Measurements from ENCODE around the gene SHC1. TPM values are rescaled to one million over a fixed set of nuclear protein-coding genes. Genes with fewer than 3 reads are reported as not detected.

The SHC1 gene
- total and polyA plus RNA-seq, 8 donors, result 120 to 148 (median 132) TPM

DNA sequence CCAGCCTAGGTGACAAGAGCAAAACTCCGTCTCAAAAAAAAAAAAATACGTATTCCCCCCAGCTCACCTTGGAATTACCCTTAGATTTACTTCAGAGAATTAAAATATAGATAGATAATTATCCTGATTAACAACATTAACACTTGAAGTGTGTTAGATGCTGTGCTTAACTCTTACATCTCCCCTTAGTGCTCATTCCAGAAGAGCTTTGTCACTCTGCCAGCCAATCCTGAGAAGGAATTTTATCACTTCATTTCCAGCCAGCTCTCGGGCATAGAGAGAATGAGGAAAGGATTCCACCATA is 1.6 kb upstream of the SHC1 start:
- no peak for ATAC-seq
- DNase-seq, result no peak
- peaks cover 0 to 21% of the 10 kb centered on the region in 2 donors for H3K36me3 ChIP-seq
- H3K4me1 ChIP-seq, result peaks cover 49 to 69% of the 10 kb centered on the region in 2 donors
- peak overlapping the region in 1 of 2 donors; percentile 68 for H3K4me3 ChIP-seq
- H3K27me3 ChIP-seq, result no peaks in the 10 kb centered on the region
- TF ChIP-seq, protein P1, sequence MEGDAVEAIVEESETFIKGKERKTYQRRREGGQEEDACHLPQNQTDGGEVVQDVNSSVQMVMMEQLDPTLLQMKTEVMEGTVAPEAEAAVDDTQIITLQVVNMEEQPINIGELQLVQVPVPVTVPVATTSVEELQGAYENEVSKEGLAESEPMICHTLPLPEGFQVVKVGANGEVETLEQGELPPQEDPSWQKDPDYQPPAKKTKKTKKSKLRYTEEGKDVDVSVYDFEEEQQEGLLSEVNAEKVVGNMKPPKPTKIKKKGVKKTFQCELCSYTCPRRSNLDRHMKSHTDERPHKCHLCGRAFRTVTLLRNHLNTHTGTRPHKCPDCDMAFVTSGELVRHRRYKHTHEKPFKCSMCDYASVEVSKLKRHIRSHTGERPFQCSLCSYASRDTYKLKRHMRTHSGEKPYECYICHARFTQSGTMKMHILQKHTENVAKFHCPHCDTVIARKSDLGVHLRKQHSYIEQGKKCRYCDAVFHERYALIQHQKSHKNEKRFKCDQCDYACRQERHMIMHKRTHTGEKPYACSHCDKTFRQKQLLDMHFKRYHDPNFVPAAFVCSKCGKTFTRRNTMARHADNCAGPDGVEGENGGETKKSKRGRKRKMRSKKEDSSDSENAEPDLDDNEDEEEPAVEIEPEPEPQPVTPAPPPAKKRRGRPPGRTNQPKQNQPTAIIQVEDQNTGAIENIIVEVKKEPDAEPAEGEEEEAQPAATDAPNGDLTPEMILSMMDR (IDR thresholded peaks at IDR 0.05), result no peak
- no peaks in the 10 kb centered on the region for H3K9me3 ChIP-seq
- peak overlapping the region; percentile 98 to 99 for H3K27ac ChIP-seq
- intact Hi-C loops (cut with DNase I), result no loop called here

DNA sequence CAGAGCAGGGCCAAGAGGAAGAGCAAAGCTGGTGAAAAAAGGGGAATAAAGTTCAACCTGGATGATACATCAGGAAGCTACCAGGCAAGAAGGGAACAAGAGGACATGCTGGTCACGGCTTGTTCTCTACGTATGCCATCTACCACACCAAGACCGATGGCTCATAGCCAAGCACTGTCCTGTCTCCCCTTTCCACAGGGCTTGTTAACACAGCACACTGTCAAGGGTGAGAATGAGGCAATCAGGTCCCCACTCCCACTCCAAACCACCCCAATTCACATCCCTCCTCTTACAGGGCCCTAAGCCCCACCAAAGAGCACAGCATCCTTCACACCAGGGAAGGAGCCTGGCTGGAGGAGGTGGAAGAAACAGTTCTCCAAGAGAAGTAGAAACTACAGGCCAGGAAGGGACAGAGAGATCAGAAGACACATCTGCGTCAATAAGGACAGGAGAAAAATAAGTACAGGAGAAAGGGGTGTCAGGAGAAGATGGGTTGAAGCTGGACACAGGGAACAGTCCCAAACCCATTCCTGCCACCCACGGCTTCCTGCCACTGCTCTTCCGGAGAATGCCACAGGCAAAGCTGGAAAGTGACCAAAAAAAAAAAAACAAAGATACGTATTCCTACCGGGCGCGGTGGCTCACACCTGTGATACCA is 923 bp upstream of the SHC1 start:
- Histone ChIP-seq H3K4me1 (peaks cover 48 to 76% of the 10 kb centered on the region in 2 donors), H3K36me3 (peaks cover 0 to 28% of the 10 kb centered on the region in 2 donors), H3K9me3 (no peaks in the 10 kb centered on the region), H3K27me3 (no peaks in the 10 kb centered on the region), H3K4me3 (peak overlapping the region in 1 of 2 donors; percentile 68), H3K27ac (peak overlapping the region; percentile 98 to 99)
- intact Hi-C loops (cut with DNase I), result no loop called here
- TF ChIP-seq, protein P1 (IDR thresholded peaks at IDR 0.05), result no peak
- ATAC-seq, result no peak
- DNase-seq, result no peak

DNA sequence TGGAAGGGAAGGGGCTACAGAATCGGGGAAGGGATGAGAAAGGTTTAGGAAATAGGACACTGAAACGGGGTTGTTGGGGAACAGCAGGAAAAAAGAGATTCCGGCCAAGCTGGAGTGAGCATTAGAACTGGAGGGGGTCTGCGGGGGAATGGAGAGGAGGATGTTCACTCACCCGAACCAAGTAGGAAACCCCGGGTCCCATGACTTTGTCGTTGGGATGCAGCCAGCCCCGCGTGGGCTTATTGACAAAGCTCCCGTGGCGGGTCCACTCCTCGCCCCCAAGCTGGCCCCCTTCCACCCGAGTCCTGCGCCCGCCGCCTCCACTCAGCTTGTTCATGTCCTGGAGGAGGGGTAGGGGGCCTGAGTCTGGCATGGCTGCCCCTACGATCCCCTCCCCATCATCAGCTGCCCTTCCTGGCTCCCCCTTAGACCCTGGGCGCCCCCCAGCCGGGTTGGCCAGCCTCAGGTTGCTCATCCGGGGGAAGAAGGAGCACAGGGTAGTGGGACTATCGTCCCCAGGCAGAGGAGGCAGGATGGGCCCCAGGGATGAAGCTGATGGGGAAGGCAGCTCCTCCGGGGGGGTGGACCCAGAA is 591 bp downstream of the SHC1 start:
- Histone ChIP-seq H3K9me3 (no peaks in the 10 kb centered on the region), H3K27me3 (no peaks in the 10 kb centered on the region), H3K36me3 (peaks cover 0 to 43% of the 10 kb centered on the region in 2 donors), H3K4me1 (peaks cover 41 to 72% of the 10 kb centered on the region in 2 donors), H3K27ac (peak overlapping the region; percentile 98 to 99), H3K4me3 (peak overlapping the region; percentile 43 to 68)
- intact Hi-C loops (cut with DNase I), result no loop called here
- ATAC-seq (no peak), DNase-seq (peak in 1 of 4 donors; percentile 80)
- TF ChIP-seq, protein P1 (IDR thresholded peaks at IDR 0.05), result no peak

DNA sequence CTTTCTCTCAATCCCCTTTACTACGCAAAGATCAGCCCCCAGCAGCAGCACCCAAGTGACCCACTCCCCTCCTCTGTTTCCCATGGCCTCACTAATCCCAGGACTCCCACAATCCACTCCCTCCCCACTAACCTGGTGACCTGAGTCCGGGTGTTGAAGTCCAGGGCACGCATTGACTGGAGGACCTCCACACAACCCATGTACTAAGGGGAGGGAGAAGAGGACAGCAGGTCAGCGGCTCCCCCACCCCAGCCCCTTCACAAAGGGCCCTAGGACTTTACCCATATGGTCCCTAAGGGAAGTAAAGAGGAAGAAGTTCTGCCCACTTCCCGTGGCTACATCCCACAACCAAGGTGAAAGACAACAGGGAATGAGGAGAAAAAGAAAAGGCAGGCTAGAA is 1.3 kb downstream of the SHC1 start:
- peaks cover 0 to 50% of the 10 kb centered on the region in 2 donors for H3K36me3 ChIP-seq

DNA sequence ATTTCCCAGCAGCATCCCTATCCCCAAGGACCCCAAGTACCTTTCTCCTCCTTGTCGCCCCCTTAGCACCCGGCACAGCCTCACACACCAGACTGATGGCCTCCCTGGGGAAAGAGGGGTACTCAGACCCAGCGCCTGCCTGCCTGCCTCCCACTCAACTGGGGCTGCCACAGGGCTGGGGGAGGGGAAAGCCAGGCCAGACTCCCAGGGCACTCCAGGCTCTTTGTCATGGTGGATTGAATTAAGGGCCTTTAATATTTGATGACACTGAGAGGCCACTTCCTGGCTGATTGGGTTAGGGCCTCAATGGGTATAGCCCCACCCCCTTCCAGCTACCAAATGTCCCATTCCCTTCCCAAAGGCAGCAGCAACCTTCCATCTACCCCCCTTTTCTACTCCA is 1.8 kb downstream of the SHC1 start:
- intact Hi-C loops (cut with DNase I), result no loop called here
- Histone ChIP-seq H3K4me1 (peaks cover 41 to 73% of the 10 kb centered on the region in 2 donors), H3K9me3 (no peaks in the 10 kb centered on the region), H3K36me3 (peaks cover 0 to 56% of the 10 kb centered on the region in 2 donors), H3K27ac (peak overlapping the region in 1 of 2 donors; percentile 55), H3K27me3 (no peaks in the 10 kb centered on the region), H3K4me3 (peak overlapping the region in 1 of 2 donors; percentile 68)
- DNase-seq, result no peak
- TF ChIP-seq, protein P1 (IDR thresholded peaks at IDR 0.05), result no peak
- no peak for ATAC-seq

More for the DNA sequence above, 1.3 kb downstream of the SHC1 start:
- H3K4me3 ChIP-seq, result peak overlapping the region; percentile 13 to 68
- TF ChIP-seq, protein P1 (IDR thresholded peaks at IDR 0.05), result no peak
- intact Hi-C loops (cut with DNase I), result no loop called here
- peak overlapping the region in 1 of 2 donors; percentile 55 for H3K27ac ChIP-seq
- no peak for ATAC-seq
- DNase-seq, result no peak
- no peaks in the 10 kb centered on the region for H3K9me3 ChIP-seq
- no peaks in the 10 kb centered on the region for H3K27me3 ChIP-seq
- peaks cover 41 to 72% of the 10 kb centered on the region in 2 donors for H3K4me1 ChIP-seq

Measured in left lung (tissue), 10 donors.